Sciatic nerve (tissue), 2 donors: ENCODE measurements around the gene CALHM3. TPM values are rescaled to one million over a fixed set of nuclear protein-coding genes. Genes with fewer than 3 reads are reported as not detected.

Experiments
- ATAC-seq: fragments of 200-7000 bp; cut with Tn5 transposase; one replicate; pipeline ENCODE4 v1.9.1; 2020; ENCODE audit warnings: mild to moderate bottlenecking, moderate library complexity
- DNase-seq: peaks from one replicate; pipeline ENCODE4 v3.0.0-alpha.2; 2020; ENCODE audit warnings: low spot score
- intact Hi-C: fragments of 100-400 bp; cut with DNase I; formaldehyde crosslinking; loops from one replicate; pipeline ENCODE4 v1.14.2; 2022
- total RNA-seq: library from RNA; stranded (reverse); fragmentation: NEBNext Ultra II Directional; extraction: Animal tissue kit (Norgen Biotek cat#: 25700); gene quantifications from one replicate; pipeline ENCODE4 v1.2.1, GENCODE V29; 2021
- donor health status: DM: no; HTN: no; CAD: no.
- donor health status: DM: no; HTN: no; CAD: no.

The CALHM3 gene
- total RNA-seq, 1 donor from 2014 or later: not detected

DNA sequence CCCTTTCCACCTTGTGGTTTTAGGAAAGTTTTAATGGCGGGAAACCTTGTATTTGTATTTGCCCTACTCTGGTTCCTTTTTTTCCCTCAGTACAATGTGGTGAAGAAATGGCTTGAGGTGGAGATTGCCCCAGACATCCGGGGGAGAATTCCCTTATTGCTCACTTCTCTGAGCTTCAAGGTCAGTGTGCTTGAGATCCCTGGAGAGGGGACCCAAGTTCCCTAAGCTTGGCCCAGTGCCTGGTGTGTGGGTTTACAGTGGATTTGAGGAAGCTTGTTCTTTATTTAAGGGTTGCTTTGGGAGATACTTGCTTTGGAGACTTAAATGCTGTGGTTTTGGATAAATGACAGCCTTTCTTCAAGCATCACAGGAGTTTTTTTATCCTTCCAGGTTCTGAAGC is 45.2 kb downstream of the CALHM3 start:
- DNase-seq (no peak), ATAC-seq (peak; percentile 67)
- intact Hi-C loops: no loop called here

DNA sequence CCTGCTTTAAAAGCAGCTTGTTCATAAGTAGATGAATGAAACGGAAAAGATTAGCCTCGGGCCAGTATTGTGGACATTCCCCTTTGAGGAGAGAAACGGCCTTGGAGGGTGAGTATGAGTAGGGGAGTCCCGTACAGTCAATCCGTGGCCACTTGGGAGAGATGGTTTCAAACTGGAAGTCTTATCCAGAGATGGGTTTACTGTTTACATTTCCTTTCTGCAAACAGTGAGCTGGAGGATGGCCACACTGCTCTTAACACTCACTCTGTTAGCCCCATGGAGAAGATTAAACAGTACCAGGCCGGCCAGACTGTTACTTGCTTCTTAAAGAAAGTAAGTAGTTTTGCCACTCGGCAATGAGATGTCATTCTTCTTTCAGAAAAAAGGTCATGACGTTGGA is 47.1 kb downstream of the CALHM3 start:
- intact Hi-C loops: no loop called here
- DNase-seq (no peak), ATAC-seq (no peak)

DNA sequence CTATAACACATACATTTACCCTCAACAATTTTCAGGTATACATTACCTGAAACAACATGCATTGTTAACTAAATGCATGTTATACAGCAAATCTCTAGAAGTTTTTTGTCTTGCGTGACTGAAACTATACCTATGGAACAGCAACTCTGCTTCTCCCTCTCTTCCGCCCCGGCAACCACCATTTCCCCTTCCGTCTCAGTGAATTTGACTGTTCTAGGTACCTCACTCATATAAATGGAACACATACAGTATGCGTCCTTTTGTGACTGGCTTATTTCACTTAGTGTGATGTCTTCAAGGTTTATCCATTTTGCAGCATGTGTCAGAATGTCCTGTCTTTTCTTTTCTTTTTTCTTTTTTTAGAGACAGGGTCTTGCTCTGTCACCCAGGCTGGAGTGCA is 49.4 kb downstream of the CALHM3 start:
- no peak for DNase-seq
- intact Hi-C loops: no loop called here
- ATAC-seq: no peak

- intact Hi-C loops: no loop called here
- ATAC-seq (no peak), DNase-seq (no peak)
Measured at GRCh38 chr10:103428989-103429643, 49.9 kb downstream of the CALHM3 start.

DNA sequence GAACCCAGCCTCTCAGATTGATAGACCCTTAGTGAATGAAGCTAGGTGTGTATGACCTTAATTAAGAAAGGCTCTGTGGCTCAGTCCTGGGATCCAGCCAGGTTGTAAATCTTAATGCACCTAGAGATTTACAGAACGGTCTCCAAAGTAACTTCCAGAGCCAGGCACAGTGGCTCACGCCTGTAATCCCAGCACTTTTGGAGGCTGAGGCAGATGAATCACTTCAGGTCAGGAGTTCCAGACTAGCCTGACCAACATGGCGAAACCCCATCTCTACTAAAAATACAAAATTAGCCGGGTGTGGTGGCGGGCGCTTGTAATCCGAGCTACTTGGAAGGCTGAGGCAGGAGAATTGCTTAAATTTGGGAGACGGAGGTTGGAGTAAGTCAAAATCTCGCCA is 51.2 kb downstream of the CALHM3 start:
- no peak for ATAC-seq
- no peak for DNase-seq
- intact Hi-C loops: no loop called here

- no peak for DNase-seq
- no peak for ATAC-seq
Measured at GRCh38 chr10:103423748-103424147, 55.3 kb downstream of the CALHM3 start.

More at GRCh38 chr10:103423748-103424147, 55.3 kb downstream of the CALHM3 start:
- intact Hi-C loops: no loop called here

Other genes starting within 250 kb of the CALHM3 start
- not detected for gene RPEL1, start 233.4 kb downstream of the CALHM3 start, total RNA-seq
- not detected for gene INA, start 202.1 kb downstream of the CALHM3 start, total RNA-seq
- gene PCGF6, start 128.1 kb downstream of the CALHM3 start, total RNA-seq: 10.2 TPM
- gene TAF5, start 111.3 kb downstream of the CALHM3 start, total RNA-seq: 4.7 TPM
- gene ATP5MK, start 82.8 kb downstream of the CALHM3 start, total RNA-seq: 195 TPM
- 21.0 TPM for gene PDCD11, start 82.6 kb downstream of the CALHM3 start, total RNA-seq
- gene CALHM2, start 26.9 kb downstream of the CALHM3 start, total RNA-seq: 46.3 TPM
- gene CALHM1, start 20.3 kb downstream of the CALHM3 start, total RNA-seq: not detected
- 0.36 TPM for gene NEURL1, start 14.5 kb upstream of the CALHM3 start, total RNA-seq